ENCODE measurements around the gene MEIKIN.

Gene MEIKIN, protein sequence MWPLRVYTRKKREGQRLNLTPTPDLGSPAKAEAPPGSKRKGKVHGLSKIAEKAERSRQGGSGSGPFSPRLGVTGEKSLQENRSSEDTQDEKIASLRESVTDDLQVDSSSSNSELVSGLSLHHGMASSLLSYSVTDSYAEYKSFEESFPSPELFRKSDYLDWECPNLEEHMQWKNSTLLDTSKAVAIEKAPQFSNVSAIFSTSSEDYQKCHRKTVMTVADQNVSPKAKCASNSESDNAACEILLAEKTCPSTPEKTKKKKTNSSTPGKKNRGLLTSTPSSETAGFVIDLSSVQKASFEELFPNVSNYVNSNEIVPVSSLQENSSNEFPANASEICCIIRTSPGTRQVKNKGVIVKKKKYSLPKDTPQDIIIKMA

GRCh38 chr5:131945551-131946168 lies at the start of gene MEIKIN:
TSS of gene MEIKIN (minus strand) at chr5:131945663. CDS start at chr5:131945505, 158 bp downstream.
- DNase-seq = no peak

DNA sequence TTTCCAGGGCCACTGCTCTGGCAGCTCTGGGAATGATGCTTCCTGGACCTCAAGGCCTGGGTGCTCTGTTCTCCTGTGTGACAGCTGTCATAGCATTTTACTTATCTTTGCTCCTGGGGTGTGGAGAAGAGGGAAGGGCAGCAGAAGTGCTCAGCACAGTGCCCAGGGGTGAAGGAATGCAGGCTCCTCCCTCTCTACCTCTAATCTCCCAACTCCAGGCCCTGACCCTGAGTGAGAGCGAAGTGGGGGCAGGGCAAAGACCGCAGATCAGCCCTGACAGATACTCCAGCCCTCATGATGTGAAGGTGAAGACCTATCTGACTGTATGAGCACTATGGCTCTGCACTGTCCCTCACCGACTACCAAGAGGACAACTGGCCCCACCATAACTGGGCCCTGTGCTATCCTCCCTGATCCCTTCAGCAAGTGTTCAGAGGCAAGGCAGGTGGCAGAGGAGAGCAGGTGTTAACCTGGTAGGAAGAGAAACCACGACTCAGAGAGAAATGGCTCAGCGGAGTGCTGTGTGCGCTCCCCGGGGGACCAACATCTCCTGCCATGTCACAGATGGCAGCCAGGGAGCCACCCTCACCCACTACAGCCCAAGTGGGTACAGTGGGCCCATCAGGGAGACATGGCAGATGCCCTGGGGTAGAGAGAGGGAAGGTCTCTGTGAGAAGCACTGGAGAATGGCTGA lies 49.2 kb upstream of the MEIKIN start:
- DNase-seq = no peak

GRCh38 chr5:131994090-131994489 lies 48.6 kb upstream of the MEIKIN start:
- DNase-seq = no peak

DNA sequence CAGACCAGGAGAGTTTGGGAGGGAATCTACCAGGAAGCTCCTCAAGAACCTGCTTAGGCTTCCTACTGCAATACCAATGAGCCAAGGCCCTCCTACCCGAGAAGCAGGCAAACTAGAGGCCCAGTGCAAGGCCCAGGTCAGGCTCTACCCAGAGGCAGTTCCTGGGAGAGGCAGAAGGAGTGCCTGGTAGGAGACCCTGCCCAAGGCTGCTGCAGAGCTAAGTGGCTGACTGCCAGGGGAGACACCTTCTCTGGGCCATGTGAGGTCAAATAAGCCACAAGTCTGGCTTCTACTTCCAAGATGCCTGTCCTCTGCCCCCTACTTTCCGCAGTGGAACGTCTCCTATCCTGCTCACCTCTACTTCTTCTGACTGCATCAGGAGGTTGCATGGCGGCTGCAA lies 48.2 kb upstream of the MEIKIN start:
- no peak for DNase-seq

DNA sequence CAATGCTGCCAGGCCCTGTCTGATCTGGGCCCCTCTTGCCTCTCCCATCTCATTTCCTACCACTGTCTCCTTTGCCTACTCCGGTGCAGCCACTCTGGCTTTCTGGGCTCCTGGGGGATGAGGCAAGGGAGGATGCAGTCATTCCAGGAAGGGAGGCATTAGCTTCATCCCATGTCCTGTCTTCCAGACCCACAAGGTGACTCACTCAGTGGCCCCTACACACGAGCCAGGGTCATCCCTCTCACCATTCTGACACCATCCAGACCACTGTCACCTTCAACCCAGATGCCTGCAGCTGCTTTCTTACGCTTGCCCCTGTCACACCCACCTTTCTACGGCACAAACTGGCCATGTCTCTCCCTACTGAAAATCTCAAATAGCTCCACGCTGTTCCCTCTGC lies 46.9 kb upstream of the MEIKIN start:
- no peak for DNase-seq

- DNase-seq = no peak
Measured at GRCh38 chr5:131991593-131992324, 46.3 kb upstream of the MEIKIN start.

DNA sequence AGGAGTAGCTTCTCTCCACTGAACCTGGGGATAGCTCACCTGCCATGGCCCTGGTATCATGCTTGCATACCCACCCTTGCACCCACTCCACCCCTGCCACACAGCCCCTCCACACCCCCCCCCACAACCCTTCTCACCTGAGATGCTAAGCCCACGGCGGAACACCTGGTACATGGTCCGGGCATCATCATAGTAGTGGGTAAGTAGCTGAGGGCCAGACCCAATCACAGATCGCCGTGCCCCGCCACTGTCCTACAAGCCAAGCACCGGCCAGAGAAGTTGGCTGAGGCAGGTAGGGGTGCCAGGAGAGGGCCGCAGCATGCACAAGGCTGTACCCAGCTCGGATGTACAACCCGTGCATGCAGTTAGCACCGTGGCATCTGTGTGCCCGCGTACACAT lies 45.3 kb upstream of the MEIKIN start:
- no peak for DNase-seq

DNA sequence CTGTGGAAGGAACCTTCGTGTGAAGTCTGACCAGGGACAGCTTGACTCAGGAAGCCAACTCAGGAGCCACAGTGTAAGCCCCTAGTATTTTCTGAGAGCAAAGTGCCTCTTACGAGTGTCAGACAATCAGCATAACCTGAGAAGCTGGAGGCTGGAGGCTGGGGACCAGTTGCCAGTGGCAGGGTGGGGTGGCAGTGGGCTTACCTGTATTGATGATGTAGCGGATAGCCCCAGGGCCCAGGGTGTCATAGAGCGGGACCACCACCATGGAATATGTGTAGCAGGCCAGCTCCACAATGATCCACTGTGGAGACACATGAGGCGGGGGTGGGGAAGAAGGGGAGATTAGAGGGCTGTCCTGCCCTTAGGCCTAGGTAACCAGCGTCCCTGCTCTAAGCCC lies 43.1 kb upstream of the MEIKIN start:
- no peak for DNase-seq

DNA sequence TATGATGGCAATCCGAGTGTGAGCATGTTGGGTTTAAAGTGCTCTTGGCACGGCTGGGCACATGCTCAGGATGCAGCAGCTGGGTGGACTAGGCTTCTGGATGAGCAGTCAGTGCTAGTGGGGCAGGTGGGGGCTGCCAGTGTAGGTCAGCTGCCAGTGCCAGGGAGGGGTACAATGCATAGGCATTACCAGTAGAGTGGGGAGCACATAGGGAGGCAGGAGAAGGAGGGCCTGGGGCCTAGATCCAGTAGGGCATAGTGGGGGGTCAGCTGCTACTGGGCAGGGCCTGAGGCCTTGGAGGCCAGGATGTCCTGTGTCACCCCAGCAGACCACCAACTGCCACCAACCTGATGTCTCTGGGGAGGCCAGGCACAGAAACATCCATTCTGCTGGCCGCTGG lies 41.8 kb upstream of the MEIKIN start:
- no peak for DNase-seq

DNA sequence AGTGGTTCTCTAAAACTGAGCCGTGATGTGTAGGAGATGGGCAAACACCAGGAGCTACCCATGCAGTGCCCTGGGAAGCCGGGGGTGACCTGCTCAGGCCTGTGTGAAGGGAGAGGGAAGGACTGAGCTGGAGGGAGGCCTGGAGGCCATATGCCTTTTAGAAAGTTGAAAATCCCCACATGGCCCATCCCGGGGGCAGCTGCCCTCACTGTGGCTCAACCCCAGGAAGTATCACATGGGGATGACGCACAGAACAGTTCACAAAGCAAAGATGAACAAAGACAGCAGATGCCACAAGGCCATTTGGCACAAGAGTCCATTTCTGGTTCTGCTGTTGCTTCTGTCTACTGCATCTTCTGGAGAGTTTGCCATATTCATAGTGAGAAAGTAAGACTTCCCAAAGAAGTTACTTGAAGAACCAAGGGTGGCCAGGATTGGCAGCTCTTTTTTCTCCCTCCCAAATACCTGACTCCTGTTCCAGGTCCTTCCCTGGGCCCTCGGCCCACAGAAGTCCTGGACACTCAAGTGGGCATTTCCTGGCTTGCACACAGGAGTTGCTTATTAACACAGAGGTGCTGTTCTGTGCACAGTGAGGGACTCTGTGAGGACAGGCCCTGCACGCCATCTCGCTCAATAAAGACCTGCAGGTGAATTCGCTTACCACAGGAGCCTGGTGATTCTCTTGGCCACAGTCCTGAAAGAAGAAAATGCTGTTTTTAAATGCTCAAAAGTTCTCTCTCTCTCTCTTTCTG lies 40.9 kb upstream of the MEIKIN start:
- no peak for DNase-seq

GRCh38 chr5:131984956-131985665 lies 39.6 kb upstream of the MEIKIN start:
- no peak for DNase-seq

GRCh38 chr5:131983244-131983771 lies 37.8 kb upstream of the MEIKIN start:
- no peak for DNase-seq

DNA sequence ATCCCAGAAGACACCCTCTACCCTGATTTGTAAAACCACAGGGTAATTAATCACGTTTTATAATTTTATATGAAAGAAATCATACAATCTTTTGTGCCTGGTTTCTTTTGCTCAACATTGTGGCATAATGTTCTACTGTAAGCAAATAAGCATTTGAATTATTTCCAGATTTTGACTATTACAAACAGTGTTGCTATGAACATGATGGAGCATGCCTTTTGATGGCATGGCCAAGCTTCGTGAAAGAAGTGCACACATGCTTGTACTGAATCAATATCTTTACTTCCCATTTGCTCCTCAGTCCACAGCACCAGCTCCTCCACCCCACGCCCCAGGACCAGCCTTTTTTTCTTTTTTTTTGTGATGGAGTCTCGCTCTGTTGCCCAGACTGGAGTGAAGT lies 36.1 kb upstream of the MEIKIN start:
- DNase-seq = no peak

DNA sequence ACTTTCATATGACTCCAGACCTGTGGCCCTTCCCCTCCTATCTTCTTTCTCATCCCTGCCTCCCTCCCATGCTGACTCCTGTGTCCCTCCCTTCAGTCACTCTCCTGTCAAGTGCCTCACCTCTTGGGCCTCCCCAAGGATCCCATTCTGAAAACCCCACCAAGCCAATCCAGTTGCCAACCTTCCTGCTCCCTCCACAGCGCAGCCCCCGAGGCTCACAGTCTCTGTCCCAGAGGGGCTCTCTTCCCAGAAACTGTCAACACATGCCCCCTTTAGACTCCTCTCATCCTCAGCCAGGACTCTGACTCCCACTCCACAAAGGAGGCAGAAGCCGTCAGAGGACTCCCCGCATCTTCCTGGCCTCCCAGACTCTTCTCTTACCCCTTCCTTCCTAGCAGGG lies 35.2 kb upstream of the MEIKIN start:
- no peak for DNase-seq

DNA sequence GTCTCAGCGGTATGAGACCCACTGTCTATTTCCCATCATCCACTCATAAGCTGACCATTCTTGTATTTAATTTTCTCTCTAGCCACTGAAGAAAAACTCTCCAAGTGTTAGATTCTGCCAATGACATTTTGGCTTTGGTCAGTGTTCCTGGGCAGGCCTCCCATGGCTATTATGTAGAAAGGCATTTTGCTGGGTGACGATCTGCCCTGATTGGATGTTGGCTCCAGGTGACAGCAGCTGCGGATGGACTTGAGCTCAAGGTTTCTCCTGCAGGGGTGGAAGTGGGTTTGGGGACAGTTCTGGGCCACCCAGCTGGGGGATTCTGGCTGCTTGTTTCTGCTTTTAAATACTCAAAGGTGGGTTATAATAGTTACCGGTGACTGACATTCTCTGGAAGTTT lies 34.4 kb upstream of the MEIKIN start:
- DNase-seq = no peak

GRCh38 chr5:131977212-131977604 lies 31.7 kb upstream of the MEIKIN start:
- no peak for DNase-seq

DNA sequence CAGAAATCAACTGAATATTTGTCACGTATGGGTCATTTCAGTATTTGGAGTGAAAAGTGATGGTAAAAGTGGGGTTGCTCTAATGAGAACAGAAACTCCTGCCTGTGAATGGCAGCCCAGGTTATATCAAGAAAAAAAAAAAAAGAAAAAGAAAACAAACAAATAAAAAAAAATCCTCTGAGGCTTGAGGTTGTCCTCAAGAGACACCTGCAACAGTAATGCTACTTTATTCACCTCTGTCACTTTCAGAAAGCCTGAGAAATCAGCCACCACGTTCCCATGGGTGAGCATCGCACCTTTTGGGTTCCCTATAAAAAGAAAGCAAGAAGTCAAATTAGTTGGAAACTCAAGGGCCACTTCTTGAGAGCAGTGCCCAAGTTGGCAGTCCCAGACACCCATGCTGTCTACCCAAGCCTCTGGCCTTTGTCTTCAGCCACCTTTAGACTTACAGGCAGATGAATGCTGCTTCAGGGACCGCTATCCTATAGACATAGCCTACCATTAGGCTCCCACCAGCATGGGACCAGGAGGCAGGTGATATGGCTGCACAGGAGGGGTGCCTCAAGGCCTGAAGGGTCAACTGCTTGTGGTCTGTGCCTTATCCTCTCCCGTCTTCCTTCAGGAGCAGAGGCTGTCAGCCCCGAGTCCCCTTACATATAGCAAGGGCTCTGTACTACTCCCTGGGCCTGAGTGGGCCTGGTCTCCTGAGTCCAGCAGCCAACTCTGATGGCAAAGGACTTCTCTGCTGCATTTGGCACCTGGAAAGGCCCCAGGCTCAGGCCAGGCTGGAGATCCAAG lies 31.1 kb upstream of the MEIKIN start:
- DNase-seq = no peak

GRCh38 chr5:131974956-131975726 lies 29.7 kb upstream of the MEIKIN start:
- peak; percentile 20 for DNase-seq

DNA sequence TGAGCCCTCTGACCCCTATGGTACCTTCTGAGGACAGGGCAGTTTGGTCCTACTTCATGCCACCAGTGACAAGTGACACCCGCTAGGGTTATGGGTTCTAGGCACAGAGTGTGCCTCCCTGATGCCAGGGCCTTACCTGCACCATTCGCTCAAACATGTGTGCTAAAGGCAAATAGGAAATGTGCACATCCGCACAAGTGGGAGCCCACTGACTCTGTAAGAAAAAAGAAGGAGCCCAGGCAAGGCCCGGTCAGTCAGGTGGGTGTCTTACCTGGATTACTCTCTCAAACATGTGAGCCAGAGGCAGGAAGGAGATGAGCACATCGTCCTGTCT lies 29.1 kb upstream of the MEIKIN start:
- peak; percentile 27 for DNase-seq

DNA sequence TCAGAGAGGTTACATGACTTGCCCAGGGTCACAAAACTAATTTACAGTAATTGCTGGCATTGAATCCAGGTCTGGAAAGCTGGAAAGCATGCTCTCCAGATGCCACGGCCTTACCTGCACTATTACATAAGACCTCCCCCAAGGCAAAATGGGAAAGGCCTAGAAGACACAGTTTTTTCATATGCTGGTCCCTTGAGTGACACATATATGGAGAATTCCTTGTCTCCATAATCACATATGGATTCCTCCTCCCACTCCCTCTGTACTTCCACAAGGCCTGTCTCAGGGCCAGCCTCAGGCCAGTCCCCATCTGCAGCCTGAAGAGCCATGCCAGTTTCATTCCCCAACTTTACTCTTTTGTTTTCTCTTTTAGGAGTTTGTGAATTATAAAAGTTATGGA lies 28.6 kb upstream of the MEIKIN start:
- no peak for DNase-seq
